Body of pancreas (tissue), 4 donors: Measurements from ENCODE around the gene KIF3C.

Experiments
- POLR2A ChIP-seq, 3 donors: fragments of 450-650 bp; IDR thresholded peaks; one replicate each; pipeline ENCODE4 v1.6.1; 2016; ENCODE audit warnings: antibody characterized with exemption in 3 of 3, mild to moderate bottlenecking in 2 of 3
- TF ChIP-seq, protein P1 (sequence below), 7 experiments: fragments of 450-650 bp in 4 of 7; fragments of 200-600 bp in 3 of 7; sonication (generic) in 3 of 7; IDR thresholded peaks; one replicate each; pipeline ENCODE4 v1.5.1; 2016 to 2019; ENCODE audit warnings: antibody characterized with exemption in 7 of 7

DNA sequence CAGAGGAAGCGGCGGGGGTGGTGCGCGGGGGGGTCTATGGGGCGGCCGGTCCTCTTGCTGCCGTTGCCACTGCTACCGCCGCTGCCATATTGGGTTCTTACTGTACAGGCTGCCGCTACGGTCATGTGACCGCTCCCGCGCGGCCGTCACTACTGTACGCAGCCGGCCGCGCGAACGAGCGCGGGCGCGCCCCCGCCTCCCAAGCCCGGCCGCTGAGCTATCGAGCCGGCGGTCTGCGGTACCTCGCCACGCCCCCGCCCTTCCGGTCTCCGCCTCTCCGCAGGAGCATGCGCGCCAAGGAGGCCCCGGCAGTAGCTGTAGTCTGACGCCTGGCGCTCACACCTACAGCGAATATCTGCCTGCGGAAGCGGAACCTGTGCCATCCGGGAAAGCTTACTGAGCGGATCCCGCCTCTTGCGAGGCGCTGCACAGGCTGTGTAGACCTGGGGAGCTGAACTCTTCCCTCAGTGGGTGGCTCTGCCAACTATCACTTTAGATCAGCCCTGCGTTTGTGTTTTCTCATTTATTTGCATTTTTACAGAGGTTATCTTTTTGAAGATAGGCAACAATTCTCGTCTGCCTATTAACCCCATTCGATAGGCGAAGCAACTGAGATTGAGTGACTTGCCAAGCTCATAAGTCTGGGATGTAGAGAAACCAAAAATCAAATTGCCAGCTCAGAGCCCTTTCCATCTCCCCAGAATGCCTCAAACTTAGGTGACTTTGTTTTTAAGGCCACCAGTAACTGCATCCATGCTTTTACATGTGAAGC, 103.8 kb downstream of the KIF3C start, which contains the start of gene ASXL2:
- TF ChIP-seq, protein P1, sequence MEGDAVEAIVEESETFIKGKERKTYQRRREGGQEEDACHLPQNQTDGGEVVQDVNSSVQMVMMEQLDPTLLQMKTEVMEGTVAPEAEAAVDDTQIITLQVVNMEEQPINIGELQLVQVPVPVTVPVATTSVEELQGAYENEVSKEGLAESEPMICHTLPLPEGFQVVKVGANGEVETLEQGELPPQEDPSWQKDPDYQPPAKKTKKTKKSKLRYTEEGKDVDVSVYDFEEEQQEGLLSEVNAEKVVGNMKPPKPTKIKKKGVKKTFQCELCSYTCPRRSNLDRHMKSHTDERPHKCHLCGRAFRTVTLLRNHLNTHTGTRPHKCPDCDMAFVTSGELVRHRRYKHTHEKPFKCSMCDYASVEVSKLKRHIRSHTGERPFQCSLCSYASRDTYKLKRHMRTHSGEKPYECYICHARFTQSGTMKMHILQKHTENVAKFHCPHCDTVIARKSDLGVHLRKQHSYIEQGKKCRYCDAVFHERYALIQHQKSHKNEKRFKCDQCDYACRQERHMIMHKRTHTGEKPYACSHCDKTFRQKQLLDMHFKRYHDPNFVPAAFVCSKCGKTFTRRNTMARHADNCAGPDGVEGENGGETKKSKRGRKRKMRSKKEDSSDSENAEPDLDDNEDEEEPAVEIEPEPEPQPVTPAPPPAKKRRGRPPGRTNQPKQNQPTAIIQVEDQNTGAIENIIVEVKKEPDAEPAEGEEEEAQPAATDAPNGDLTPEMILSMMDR (IDR thresholded peaks at IDR 0.05) = peak in 4 of 7 experiments; percentile 13 to 38 (median 24)
- TF ChIP-seq POLR2A (IDR thresholded peaks at IDR 0.05) = peak; percentile 79 to 90 (median 82)
